T-cell (primary cell): ENCODE data around the gene ANO4. TPM values are rescaled to one million over a fixed set of nuclear protein-coding genes. Genes with fewer than 3 reads are reported as not detected.

ENCODE experiments used
- ATAC-seq, 4 experiments: fragments of 200-7000 bp in 3 of 4; fragments of 150-1000 bp in 1 of 4; cut with Tn5 transposase; replicated peaks in 1 of 4; 1 replicate in 3 of 4; 2 replicates in 1 of 4; pipeline ENCODE4 v1.10.0; 2021; ENCODE audit warnings: moderate library complexity in 3 of 4, mild to moderate bottlenecking in 2 of 4, moderate number of reproducible peaks in 1 of 4
- CTCF ChIA-PET, 2 donors: fragments of 300-600 bp; sonication (Branson Sonifier 250); formaldehyde crosslinking; loops; one replicate each; lab custom pipeline; 2022; ENCODE audit warnings: antibody characterized with exemption in 2 of 2; lab: Charles Lee
- POLR2A ChIA-PET, 2 donors: fragments of 300-600 bp; sonication (Branson Sonifier 250); formaldehyde crosslinking; loops; one replicate each; lab custom pipeline; 2022; ENCODE audit warnings: antibody characterized with exemption in 2 of 2; lab: Charles Lee
- DNase-seq, 35 experiments: peaks; one replicate each; pipeline versions ENCODE4 v3.0.0 to v3.0.0-alpha.2; 2013 to 2023
- H3K27ac ChIP-seq: one replicate; pipeline ENCODE4 v1.5.1; 2013; ENCODE audit warnings: low read length
- H3K27me3 ChIP-seq, 2 experiments: replicated peaks in 1 of 2; 1 replicate in 1 of 2; 2 replicates in 1 of 2; pipeline versions ENCODE4 v1.6.1 to v1.7.0; 2013; ENCODE audit warnings: low read length in 1 of 2, mixed read lengths in 1 of 2; ENCODE audit not compliant: control insufficient read depth in 2 of 2, insufficient read depth in 2 of 2; ENCODE audit errors: extremely low read depth in 1 of 2
- H3K36me3 ChIP-seq, 2 donors: 1 replicate in 1 of 2; 2 replicates in 1 of 2; pipeline versions ENCODE4 v1.6.1 to v1.7.0; 2013; ENCODE audit warnings: low read length in 1 of 2; ENCODE audit not compliant: control insufficient read depth in 2 of 2, insufficient read depth in 1 of 2; ENCODE audit errors: extremely low read depth in 1 of 2
- H3K4me1 ChIP-seq, 2 experiments: 1 replicate in 1 of 2; 2 replicates in 1 of 2; pipeline versions ENCODE4 v1.6.1 to v1.7.0; 2013; ENCODE audit warnings: low read length in 2 of 2, mixed read lengths in 1 of 2; ENCODE audit not compliant: insufficient read depth in 2 of 2, control insufficient read depth in 1 of 2; ENCODE audit errors: extremely low read depth in 1 of 2
- H3K4me3 ChIP-seq, 2 donors: 1 replicate in 1 of 2; 2 replicates in 1 of 2; pipeline versions ENCODE4 v1.5.1 to v1.7.0; 2013; ENCODE audit warnings: mild to moderate bottlenecking in 2 of 2, low read length in 1 of 2, moderate library complexity in 1 of 2; ENCODE audit not compliant: control insufficient read depth in 1 of 2; ENCODE audit errors: extremely low read depth in 1 of 2
- H3K9me3 ChIP-seq: 2 replicates; pipeline ENCODE4 v1.7.0; 2013
- H3K27ac Mint-ChIP-seq, 2 donors: one replicate each; pipeline ENCODE4 v1.8.0; 2020 to 2021; ENCODE audit warnings: mild to moderate bottlenecking in 2 of 2, mixed read lengths in 2 of 2
- H3K27me3 Mint-ChIP-seq, 2 donors: one replicate each; pipeline ENCODE4 v1.8.0; 2021 to 2022; ENCODE audit warnings: mixed read lengths in 2 of 2
- H3K36me3 Mint-ChIP-seq: one replicate; pipeline ENCODE4 v1.8.0; 2021; ENCODE audit warnings: mixed read lengths
- H3K4me1 Mint-ChIP-seq, 3 donors: one replicate each; pipeline ENCODE4 v1.8.0; 2020 to 2022; ENCODE audit warnings: mixed read lengths in 3 of 3, mild to moderate bottlenecking in 1 of 3
- H3K4me3 Mint-ChIP-seq, 3 donors: one replicate each; pipeline ENCODE4 v1.8.0; 2020 to 2022; ENCODE audit warnings: mild to moderate bottlenecking in 3 of 3, mixed read lengths in 3 of 3, moderate library complexity in 3 of 3
- H3K9me3 Mint-ChIP-seq, 3 donors: one replicate each; pipeline ENCODE4 v1.8.0; 2020 to 2022; ENCODE audit warnings: mixed read lengths in 3 of 3
- WGBS: methylation state at CpG from one replicate; pipeline ENCODE4 v1.1.5; 2013; ENCODE audit warnings: missing lambda C conversion rate; ENCODE audit not compliant: insufficient coverage; 5-methylcytosine and 5-hydroxymethylcytosine counted together
- total RNA-seq, 35 experiments: library from RNA in 6 of 35; stranded (reverse) in 6 of 35; fragments of 120-200 nt in 1 of 35; gene quantifications; one replicate each; pipeline versions ENCODE4 v1.2.1 to v1.2.4 and lab custom pipeline; 2013 to 2026

Gene ANO4
- total RNA-seq, 5 donors from 2014 or later (not counting 1 experiment from before 2014, with no cell fraction given), result 0.26 TPM; not detected in 4

DNA sequence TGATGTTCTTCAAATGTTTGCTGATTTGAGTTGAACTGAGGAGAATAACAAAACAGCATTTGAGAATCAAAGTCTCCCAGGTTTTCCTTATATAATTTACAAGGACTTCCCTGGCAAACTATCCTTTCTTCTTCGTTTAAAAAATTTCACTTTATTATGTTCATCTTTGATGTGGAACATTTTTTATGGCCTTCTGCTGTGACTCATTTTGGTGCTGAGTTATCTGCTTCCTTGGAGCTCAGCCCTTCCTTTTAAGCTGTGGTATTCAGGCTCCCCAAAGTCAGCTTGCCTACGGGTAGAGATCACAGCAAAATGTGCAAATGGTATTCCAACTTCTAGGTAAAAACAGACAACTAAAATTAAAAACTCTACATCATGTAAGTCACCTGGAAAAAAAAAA lies 1.4 kb upstream of the ANO4 start:
- no peak for DNase-seq
- Histone ChIP-seq H3K36me3 (no peaks in the 10 kb centered on the region), H3K27ac (no peak overlapping the region), H3K4me3 (no peak overlapping the region), H3K4me1 (no peaks in the 10 kb centered on the region), H3K9me3 (no peaks in the 10 kb centered on the region), H3K27me3 (peaks cover 0 to 6% of the 10 kb centered on the region in 2 experiments)
- no peak for ATAC-seq
- Mint-ChIP-seq H3K9me3 (peaks cover 0 to 12% (median 0%) of the 10 kb centered on the region in 3 donors), H3K4me3 (no peak overlapping the region), H3K36me3 (no peaks in the 10 kb centered on the region), H3K4me1 (no peaks in the 10 kb centered on the region), H3K27ac (no peak overlapping the region), H3K27me3 (peaks cover 7 to 27% of the 10 kb centered on the region in 2 donors)
- WGBS, result no CpG with 5 or more reads among the region's 2 CpGs
- POLR2A ChIA-PET, result no interaction called here
- CTCF ChIA-PET, result no interaction called here

DNA sequence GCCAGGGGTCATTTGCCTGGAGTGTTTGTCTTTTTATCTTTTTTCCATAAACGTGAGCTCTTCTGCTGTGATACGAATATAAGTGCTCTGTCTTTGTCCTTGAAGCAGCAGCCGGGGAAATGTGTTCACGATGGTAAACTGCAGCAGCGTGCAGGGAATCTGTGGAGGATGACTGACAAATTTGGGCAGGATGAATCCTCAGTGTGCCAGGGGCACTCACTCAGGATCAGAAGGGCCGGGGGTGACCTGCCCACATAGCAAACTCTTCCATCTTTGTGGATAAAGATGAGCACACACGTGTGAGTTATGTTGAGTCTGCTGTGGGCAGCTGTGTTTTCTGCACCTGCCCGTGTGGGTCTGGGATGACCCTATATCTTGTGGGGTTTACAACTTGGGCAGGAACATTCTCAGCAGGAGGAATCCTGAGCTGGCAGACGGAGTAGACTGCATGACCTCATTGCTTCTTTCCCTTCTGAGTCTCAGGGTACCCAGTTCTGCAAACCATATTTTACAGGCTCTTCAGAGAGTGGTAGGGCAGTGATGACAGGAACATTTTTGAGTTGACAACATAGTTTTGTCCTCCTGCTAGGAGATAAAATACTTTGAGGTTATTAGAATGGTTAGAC lies 711 bp downstream of the ANO4 start:
- no peak overlapping the region for H3K27ac ChIP-seq
- H3K27ac Mint-ChIP-seq, result no peak overlapping the region
- H3K36me3 Mint-ChIP-seq, result no peaks in the 10 kb centered on the region
- WGBS, result 83% methylated on average over 2 of the region's 9 CpGs
- ChIA-PET CTCF (no interaction called here), POLR2A (no interaction called here)
- peaks cover 7 to 16% of the 10 kb centered on the region in 2 donors for H3K27me3 Mint-ChIP-seq
- no peaks in the 10 kb centered on the region for H3K36me3 ChIP-seq
- no peaks in the 10 kb centered on the region for H3K4me1 Mint-ChIP-seq
- no peak for DNase-seq
- ATAC-seq, result no peak
- H3K4me1 ChIP-seq, result no peaks in the 10 kb centered on the region
- H3K4me3 Mint-ChIP-seq, result no peak overlapping the region
- no peaks in the 10 kb centered on the region for H3K9me3 Mint-ChIP-seq
- H3K4me3 ChIP-seq, result no peak overlapping the region
- no peaks in the 10 kb centered on the region for H3K9me3 ChIP-seq
- H3K27me3 ChIP-seq, result peaks cover 0 to 6% of the 10 kb centered on the region in 2 experiments

DNA sequence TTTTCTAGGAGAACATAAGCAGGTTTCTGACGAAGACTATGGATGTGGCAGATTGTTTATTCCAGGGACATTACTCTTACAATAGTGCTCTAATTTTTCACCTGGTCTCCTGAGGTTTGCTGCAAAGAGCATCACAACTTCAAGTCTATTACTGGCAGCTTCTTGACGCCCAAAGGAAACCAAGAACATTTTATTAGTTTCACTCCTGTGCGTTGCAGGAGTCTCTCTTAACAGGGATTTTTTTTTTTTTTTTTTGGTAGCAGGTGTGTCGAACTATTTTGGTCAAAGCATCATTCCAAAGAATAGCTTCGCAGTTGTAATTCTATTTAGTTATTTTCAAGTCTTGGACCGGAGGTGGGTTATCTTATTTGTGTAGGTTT lies 1.2 kb downstream of the ANO4 start:
- DNase-seq, result no peak
- Mint-ChIP-seq H3K27me3 (peaks cover 7 to 16% of the 10 kb centered on the region in 2 donors), H3K4me3 (no peak overlapping the region), H3K4me1 (no peaks in the 10 kb centered on the region), H3K27ac (no peak overlapping the region), H3K9me3 (no peaks in the 10 kb centered on the region), H3K36me3 (no peaks in the 10 kb centered on the region)
- no peak overlapping the region for H3K4me3 ChIP-seq
- WGBS, result no CpG with 5 or more reads among the region's 6 CpGs
- no peaks in the 10 kb centered on the region for H3K36me3 ChIP-seq
- H3K27ac ChIP-seq, result no peak overlapping the region
- H3K4me1 ChIP-seq, result no peaks in the 10 kb centered on the region
- CTCF ChIA-PET, result no interaction called here
- no peaks in the 10 kb centered on the region for H3K9me3 ChIP-seq
- ATAC-seq, result no peak
- H3K27me3 ChIP-seq, result peaks cover 0 to 6% of the 10 kb centered on the region in 2 experiments
- POLR2A ChIA-PET, result no interaction called here

DNA sequence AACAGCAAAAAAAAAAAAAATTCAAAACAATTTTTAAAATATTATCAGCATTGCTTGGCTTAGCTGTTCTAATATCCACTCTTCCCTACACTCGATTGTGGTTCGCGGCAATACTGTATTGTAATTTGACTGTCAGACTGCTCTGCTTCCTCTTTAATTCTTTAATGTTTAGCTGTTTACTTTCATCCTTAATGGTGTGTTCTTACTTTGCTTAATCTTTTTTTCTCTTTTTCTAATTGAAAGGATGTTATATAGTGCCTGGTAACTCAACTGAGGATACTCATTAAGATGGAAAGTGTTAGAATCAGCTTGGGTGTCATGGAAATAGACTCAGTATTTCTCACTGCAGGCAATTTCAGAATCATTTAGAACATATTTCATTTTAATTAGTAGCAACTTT lies 2.0 kb downstream of the ANO4 start:
- peaks cover 7 to 16% of the 10 kb centered on the region in 2 donors for H3K27me3 Mint-ChIP-seq
- ATAC-seq (no peak), DNase-seq (no peak)
- no CpG with 5 or more reads among the region's 3 CpGs for WGBS
- no peaks in the 10 kb centered on the region for H3K9me3 Mint-ChIP-seq
- Histone ChIP-seq H3K27ac (no peak overlapping the region), H3K9me3 (no peaks in the 10 kb centered on the region), H3K36me3 (no peaks in the 10 kb centered on the region), H3K4me1 (no peaks in the 10 kb centered on the region), H3K27me3 (peaks cover 0 to 6% of the 10 kb centered on the region in 2 experiments), H3K4me3 (no peak overlapping the region)
- POLR2A ChIA-PET, result no interaction called here
- CTCF ChIA-PET, result no interaction called here
- H3K4me1 Mint-ChIP-seq, result no peaks in the 10 kb centered on the region
- H3K4me3 Mint-ChIP-seq, result no peak overlapping the region
- H3K36me3 Mint-ChIP-seq, result no peaks in the 10 kb centered on the region
- H3K27ac Mint-ChIP-seq, result no peak overlapping the region

DNA sequence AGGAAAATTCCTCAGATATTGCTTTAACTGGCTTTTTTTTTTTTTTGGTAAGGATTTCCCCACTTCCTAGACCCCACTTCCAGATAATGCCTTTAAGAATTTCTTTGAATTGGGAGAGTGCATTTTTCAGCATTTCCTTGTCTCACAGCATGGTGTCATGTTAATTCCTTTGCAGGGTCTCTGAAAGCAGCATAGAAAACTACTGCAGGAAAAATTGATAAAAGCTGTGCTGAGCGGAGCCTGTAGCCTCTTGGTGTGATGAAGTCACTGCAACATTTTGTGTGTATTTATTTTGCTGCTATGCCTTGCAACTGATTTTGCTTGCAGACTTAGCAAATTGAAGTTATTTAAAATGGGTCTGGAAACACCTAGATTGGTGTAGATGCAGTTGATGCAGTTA lies 2.7 kb downstream of the ANO4 start:
- ATAC-seq, result no peak
- Histone ChIP-seq H3K4me3 (no peak overlapping the region), H3K27me3 (peaks cover 0 to 6% of the 10 kb centered on the region in 2 experiments), H3K9me3 (no peaks in the 10 kb centered on the region), H3K36me3 (no peaks in the 10 kb centered on the region), H3K27ac (no peak overlapping the region), H3K4me1 (no peaks in the 10 kb centered on the region)
- no peaks in the 10 kb centered on the region for H3K4me1 Mint-ChIP-seq
- 86% methylated on average over 1 of the region's 1 CpG for WGBS
- peaks cover 7 to 16% of the 10 kb centered on the region in 2 donors for H3K27me3 Mint-ChIP-seq
- ChIA-PET CTCF (no interaction called here), POLR2A (no interaction called here)
- no peak overlapping the region for H3K27ac Mint-ChIP-seq
- no peak for DNase-seq
- H3K4me3 Mint-ChIP-seq, result no peak overlapping the region
- H3K36me3 Mint-ChIP-seq, result no peaks in the 10 kb centered on the region
- H3K9me3 Mint-ChIP-seq, result no peaks in the 10 kb centered on the region

DNA sequence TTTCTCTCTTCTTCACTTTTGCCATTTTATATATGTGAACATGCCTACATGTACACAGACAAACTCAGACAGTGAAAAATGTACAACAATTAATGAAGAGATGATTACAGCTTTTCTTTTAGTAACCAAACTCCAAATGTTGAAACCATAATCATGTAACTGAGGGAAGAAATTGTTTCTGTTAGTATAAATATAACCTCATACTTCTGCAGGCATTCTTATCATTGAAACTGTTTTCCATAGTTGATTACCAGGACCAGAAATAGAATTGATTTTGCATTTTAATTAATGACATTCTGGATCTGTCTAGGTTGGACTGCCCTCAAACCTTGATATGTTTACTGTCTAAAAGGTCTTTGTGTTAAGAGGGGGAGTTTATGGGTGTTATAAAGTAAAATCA lies 3.2 kb downstream of the ANO4 start:
- Histone ChIP-seq H3K27me3 (peaks cover 0 to 6% of the 10 kb centered on the region in 2 experiments), H3K4me1 (no peaks in the 10 kb centered on the region), H3K36me3 (no peaks in the 10 kb centered on the region), H3K27ac (no peak overlapping the region), H3K9me3 (no peaks in the 10 kb centered on the region), H3K4me3 (no peak overlapping the region)
- H3K9me3 Mint-ChIP-seq, result no peaks in the 10 kb centered on the region
- POLR2A ChIA-PET, result no interaction called here
- CTCF ChIA-PET, result no interaction called here
- H3K27ac Mint-ChIP-seq, result no peak overlapping the region
- no peak for DNase-seq
- ATAC-seq, result no peak
- H3K4me3 Mint-ChIP-seq, result no peak overlapping the region
- no peaks in the 10 kb centered on the region for H3K4me1 Mint-ChIP-seq
- peaks cover 7 to 16% of the 10 kb centered on the region in 2 donors for H3K27me3 Mint-ChIP-seq
- no peaks in the 10 kb centered on the region for H3K36me3 Mint-ChIP-seq
